ENCODE data around the gene SKIC8. TPM values are rescaled to one million over a fixed set of nuclear protein-coding genes. Genes with fewer than 3 reads are reported as not detected.

SKIC8 gene
- total RNA-seq, 4 donors from 2014 or later, result 9.0 to 51.4 (median 44.1) TPM

- no peaks in the 10 kb centered on the region for H3K9me3 ChIP-seq
- H3K27me3 ChIP-seq, result peaks cover 5% of the 10 kb centered on the region
- no peaks in the 10 kb centered on the region for H3K36me3 ChIP-seq
- no peak overlapping the region for H3K27ac ChIP-seq
- no peak for TF ChIP-seq POLR2A (IDR thresholded peaks at IDR 0.05)
- no peak for TF ChIP-seq CTCF (IDR thresholded peaks at IDR 0.05)
- TF ChIP-seq POLR2AphosphoS5 (IDR thresholded peaks at IDR 0.05), result no peak
- DNase-seq, result no peak
- H3K4me1 ChIP-seq, result peaks cover 3 to 28% (median 10%) of the 10 kb centered on the region in 4 donors
- intact Hi-C loops (cut with DNase I; ENCODE audit: low total_unique reads) (no loop called here), in situ Hi-C loops (cut with MboI; ENCODE audit: low pct_ligation_motif_present in 1 of 4, low pct_unique_long_range_greater_than_20kb in 1 of 4, low sequenced_read_pairs in 3 of 4) (loop anchor here (10.0 kb wide), 2 partner anchors 102 to 112 kb away; no protein-coding TSS in a partner anchor)
- no peak overlapping the region for H3K4me3 ChIP-seq
- WGBS, 2 donors (ENCODE audit: low coverage in 1 of 2), result 75 to 77% methylated on average over 1 to 5 of the region's 5 CpGs
Observed at GRCh38 chr15:78312957-78313356, 13.5 kb upstream of the SKIC8 start.

GRCh38 chr15:78312536-78312935 lies 13.1 kb upstream of the SKIC8 start:
- no peak for DNase-seq
- Histone ChIP-seq H3K27me3 (peaks cover 5% of the 10 kb centered on the region), H3K27ac (no peak overlapping the region), H3K9me3 (no peaks in the 10 kb centered on the region), H3K36me3 (no peaks in the 10 kb centered on the region), H3K4me3 (no peak overlapping the region), H3K4me1 (peaks cover 3 to 29% (median 10%) of the 10 kb centered on the region in 4 donors)
- intact Hi-C loops (cut with DNase I; ENCODE audit: low total_unique reads), result no loop called here
- TF ChIP-seq POLR2AphosphoS5 (IDR thresholded peaks at IDR 0.05), result no peak
- no peak for TF ChIP-seq EP300 (IDR thresholded peaks at IDR 0.05; ENCODE audit: low read depth)
- no peak for TF ChIP-seq CTCF (IDR thresholded peaks at IDR 0.05)
- TF ChIP-seq POLR2A (IDR thresholded peaks at IDR 0.05), result no peak
- 83 to 95% methylated on average over 4 of the region's 4 CpGs for WGBS, 2 donors (ENCODE audit: low coverage in 1 of 2)
- in situ Hi-C loops (cut with MboI; ENCODE audit: low pct_ligation_motif_present in 1 of 4, low pct_unique_long_range_greater_than_20kb in 1 of 4, low sequenced_read_pairs in 3 of 4), result loop anchor here (10.0 kb wide), 2 partner anchors 102 to 112 kb away; no protein-coding TSS in a partner anchor

GRCh38 chr15:78311292-78311691 lies 11.9 kb upstream of the SKIC8 start:
- Histone ChIP-seq H3K27me3 (peaks cover 5% of the 10 kb centered on the region), H3K4me1 (peaks cover 3 to 18% (median 6%) of the 10 kb centered on the region in 4 donors), H3K27ac (no peak overlapping the region), H3K36me3 (no peaks in the 10 kb centered on the region), H3K9me3 (no peaks in the 10 kb centered on the region), H3K4me3 (no peak overlapping the region)
- no peak for DNase-seq
- intact Hi-C loops (cut with DNase I; ENCODE audit: low total_unique reads) (no loop called here), in situ Hi-C loops (cut with MboI; ENCODE audit: low pct_ligation_motif_present in 1 of 4, low pct_unique_long_range_greater_than_20kb in 1 of 4, low sequenced_read_pairs in 3 of 4) (loop anchor here (10.0 kb wide), 2 partner anchors 104 to 114 kb away; no protein-coding TSS in a partner anchor)
- TF ChIP-seq POLR2AphosphoS5 (IDR thresholded peaks at IDR 0.05), result no peak
- TF ChIP-seq CTCF (IDR thresholded peaks at IDR 0.05), result no peak
- no peak for TF ChIP-seq EP300 (IDR thresholded peaks at IDR 0.05; ENCODE audit: low read depth)
- TF ChIP-seq POLR2A (IDR thresholded peaks at IDR 0.05), result no peak
- WGBS, 2 donors (ENCODE audit: low coverage in 1 of 2), result 51% methylated on average over 3 of the region's 3 CpGs; no CpG with 5 or more reads in 1 of the 2 donors

- DNase-seq, result peak; percentile 81
- Histone ChIP-seq H3K27me3 (peaks cover 15% of the 10 kb centered on the region), H3K4me1 (peaks cover 0 to 9% (median 0%) of the 10 kb centered on the region in 4 donors)
Observed at GRCh38 chr15:78308422-78309032, 9.1 kb upstream of the SKIC8 start.

More at GRCh38 chr15:78308422-78309032, 9.1 kb upstream of the SKIC8 start:
- in situ Hi-C loops (cut with MboI; ENCODE audit: low pct_ligation_motif_present in 1 of 4, low pct_unique_long_range_greater_than_20kb in 1 of 4, low sequenced_read_pairs in 3 of 4) (no loop called here), intact Hi-C loops (cut with DNase I; ENCODE audit: low total_unique reads) (loop anchor here (2.0 to 5.0 kb wide), 3 partner anchors 114 to 174 kb away; partner anchors contain the start of gene IREB2)
- H3K27ac ChIP-seq, result no peak overlapping the region
- TF ChIP-seq CTCF (IDR thresholded peaks at IDR 0.05) (peak; percentile 74 to 92 (median 86)), EP300 (IDR thresholded peaks at IDR 0.05; ENCODE audit: low read depth) (no peak)
- no peaks in the 10 kb centered on the region for H3K9me3 ChIP-seq
- H3K36me3 ChIP-seq, result no peaks in the 10 kb centered on the region
- H3K4me3 ChIP-seq, result no peak overlapping the region
- WGBS, 2 donors (ENCODE audit: low coverage in 1 of 2), result 20 to 40% methylated on average over 2 to 9 of the region's 9 CpGs
